HG03066 (cell line): Measurements from ENCODE around the gene MAP2K3.
"Not testable (repeated sequence)": the region's sequence is repeated elsewhere in the genome, so short reads cannot be mapped to it uniquely, and the experiment has no call there.

ENCODE experiments used
- ATAC-seq: cut with Tn5 transposase; IDR thresholded peaks from one replicate; pipeline ENCODE4 v1.9.1; 2021; ENCODE audit warnings: low read depth; ENCODE audit not compliant: unreplicated experiment

Gene MAP2K3

GRCh38 chr17:21308931-21309381 is 24.4 kb downstream of the MAP2K3 start:
- not testable (repeated sequence) for ATAC-seq

GRCh38 chr17:21310061-21310765 is 25.7 kb downstream of the MAP2K3 start:
- ATAC-seq: not testable (repeated sequence)

- ATAC-seq: not testable (repeated sequence)
These were observed 26.5 kb downstream of the MAP2K3 start for GRCh38 chr17:21310766-21311602.

- ATAC-seq: no peak
These were observed 28.8 kb downstream of the MAP2K3 start for GRCh38 chr17:21313320-21313719.

GRCh38 chr17:21313761-21314160 is 29.2 kb downstream of the MAP2K3 start:
- ATAC-seq: not testable (repeated sequence)

- ATAC-seq: not testable (repeated sequence)
These were observed 29.8 kb downstream of the MAP2K3 start for GRCh38 chr17:21314261-21314664.

- ATAC-seq: not testable (repeated sequence)
These were observed 30.2 kb downstream of the MAP2K3 start for GRCh38 chr17:21314701-21315111.

- not testable (repeated sequence) for ATAC-seq
These were observed 30.9 kb downstream of the MAP2K3 start for GRCh38 chr17:21315246-21316000.

- not testable (repeated sequence) for ATAC-seq
These were observed 31.8 kb downstream of the MAP2K3 start for GRCh38 chr17:21316212-21316886.

GRCh38 chr17:21316887-21317500 is 32.5 kb downstream of the MAP2K3 start:
- not testable (repeated sequence) for ATAC-seq

GRCh38 chr17:21317821-21318220 is 33.3 kb downstream of the MAP2K3 start:
- ATAC-seq: not testable (repeated sequence)

GRCh38 chr17:21318439-21318838 is 33.9 kb downstream of the MAP2K3 start:
- ATAC-seq: no peak

GRCh38 chr17:21318856-21319255 is 34.3 kb downstream of the MAP2K3 start:
- ATAC-seq: not testable (repeated sequence)

- not testable (repeated sequence) for ATAC-seq
These were observed 34.7 kb downstream of the MAP2K3 start for GRCh38 chr17:21319256-21319655.

GRCh38 chr17:21319686-21320375 is 35.3 kb downstream of the MAP2K3 start:
- not testable (repeated sequence) for ATAC-seq

- ATAC-seq: not testable (repeated sequence)
These were observed 35.9 kb downstream of the MAP2K3 start for GRCh38 chr17:21320430-21320829.

- not testable (repeated sequence) for ATAC-seq
These were observed 36.5 kb downstream of the MAP2K3 start for GRCh38 chr17:21321061-21321460.

GRCh38 chr17:21321744-21322191 is 37.3 kb downstream of the MAP2K3 start:
- not testable (repeated sequence) for ATAC-seq
